ENCODE results near the gene SAMMSON. TPM values are rescaled to one million over a fixed set of nuclear protein-coding genes. Genes with fewer than 3 reads are reported as not detected.

The SAMMSON gene
- polyA plus RNA-seq, 1 of the 3 experiments (the other 2 are of a cell fraction), result not detected

DNA sequence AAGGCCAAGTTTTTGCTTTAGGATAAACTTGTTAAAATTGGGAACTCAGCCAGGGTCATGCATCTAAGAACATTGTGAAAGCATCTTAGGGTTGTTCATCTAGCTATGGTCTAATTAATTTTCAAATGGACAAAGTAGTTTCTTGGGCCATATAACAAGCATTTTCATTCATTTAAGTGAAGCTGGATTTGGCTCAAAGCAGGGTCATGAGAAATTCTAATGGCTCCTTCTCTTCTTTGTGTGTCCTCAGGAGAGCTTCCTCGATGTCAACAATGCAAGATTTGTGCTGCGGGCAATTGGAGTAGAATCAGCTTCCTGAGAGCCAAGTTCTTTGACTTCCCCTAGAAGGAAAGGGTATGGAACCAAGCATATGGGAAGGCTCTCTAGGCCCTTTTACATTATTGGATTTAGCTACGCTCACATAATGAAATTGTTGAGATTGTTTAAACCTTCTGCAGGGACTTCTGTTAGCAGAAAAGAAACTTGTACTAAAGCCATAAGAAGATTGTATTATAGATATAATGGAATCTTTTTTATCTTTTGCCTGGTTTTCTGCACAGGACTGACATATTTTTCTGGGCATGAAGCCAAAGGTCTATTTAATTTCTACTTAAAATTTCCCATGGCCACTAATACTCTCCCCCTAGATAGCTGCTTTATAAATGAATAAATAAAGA, 1.8 kb upstream of the SAMMSON start (continued):
- TF ChIP-seq, protein P1, sequence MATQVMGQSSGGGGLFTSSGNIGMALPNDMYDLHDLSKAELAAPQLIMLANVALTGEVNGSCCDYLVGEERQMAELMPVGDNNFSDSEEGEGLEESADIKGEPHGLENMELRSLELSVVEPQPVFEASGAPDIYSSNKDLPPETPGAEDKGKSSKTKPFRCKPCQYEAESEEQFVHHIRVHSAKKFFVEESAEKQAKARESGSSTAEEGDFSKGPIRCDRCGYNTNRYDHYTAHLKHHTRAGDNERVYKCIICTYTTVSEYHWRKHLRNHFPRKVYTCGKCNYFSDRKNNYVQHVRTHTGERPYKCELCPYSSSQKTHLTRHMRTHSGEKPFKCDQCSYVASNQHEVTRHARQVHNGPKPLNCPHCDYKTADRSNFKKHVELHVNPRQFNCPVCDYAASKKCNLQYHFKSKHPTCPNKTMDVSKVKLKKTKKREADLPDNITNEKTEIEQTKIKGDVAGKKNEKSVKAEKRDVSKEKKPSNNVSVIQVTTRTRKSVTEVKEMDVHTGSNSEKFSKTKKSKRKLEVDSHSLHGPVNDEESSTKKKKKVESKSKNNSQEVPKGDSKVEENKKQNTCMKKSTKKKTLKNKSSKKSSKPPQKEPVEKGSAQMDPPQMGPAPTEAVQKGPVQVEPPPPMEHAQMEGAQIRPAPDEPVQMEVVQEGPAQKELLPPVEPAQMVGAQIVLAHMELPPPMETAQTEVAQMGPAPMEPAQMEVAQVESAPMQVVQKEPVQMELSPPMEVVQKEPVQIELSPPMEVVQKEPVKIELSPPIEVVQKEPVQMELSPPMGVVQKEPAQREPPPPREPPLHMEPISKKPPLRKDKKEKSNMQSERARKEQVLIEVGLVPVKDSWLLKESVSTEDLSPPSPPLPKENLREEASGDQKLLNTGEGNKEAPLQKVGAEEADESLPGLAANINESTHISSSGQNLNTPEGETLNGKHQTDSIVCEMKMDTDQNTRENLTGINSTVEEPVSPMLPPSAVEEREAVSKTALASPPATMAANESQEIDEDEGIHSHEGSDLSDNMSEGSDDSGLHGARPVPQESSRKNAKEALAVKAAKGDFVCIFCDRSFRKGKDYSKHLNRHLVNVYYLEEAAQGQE (IDR thresholded peaks at IDR 0.05; ENCODE audit: low read depth, low read length), result no peak
- TF ChIP-seq JUND (IDR thresholded peaks at IDR 0.05) (no peak), YY1 (IDR thresholded peaks at IDR 0.05; ENCODE audit: low read depth) (no peak), MXI1 (IDR thresholded peaks at IDR 0.05; ENCODE audit: low read depth, low read length) (no peak), FOXJ3 (CRISPR knock-in tag; IDR thresholded peaks at IDR 0.05) (0 out of 2 replicates have a peak, but pooled peaks have one; percentile 29), ELF1 (IDR thresholded peaks at IDR 0.05) (no peak), EZH2phosphoT487 (IDR thresholded peaks at IDR 0.05; ENCODE audit: borderline replicate concordance, low read depth) (no peak), MEF2A (IDR thresholded peaks at IDR 0.05; ENCODE audit: borderline replicate concordance, low read depth) (no peak), CHD2 (IDR thresholded peaks at IDR 0.05; ENCODE audit: low read length, partially characterized antibody) (peak; percentile 45)
- TF ChIP-seq, protein P2, sequence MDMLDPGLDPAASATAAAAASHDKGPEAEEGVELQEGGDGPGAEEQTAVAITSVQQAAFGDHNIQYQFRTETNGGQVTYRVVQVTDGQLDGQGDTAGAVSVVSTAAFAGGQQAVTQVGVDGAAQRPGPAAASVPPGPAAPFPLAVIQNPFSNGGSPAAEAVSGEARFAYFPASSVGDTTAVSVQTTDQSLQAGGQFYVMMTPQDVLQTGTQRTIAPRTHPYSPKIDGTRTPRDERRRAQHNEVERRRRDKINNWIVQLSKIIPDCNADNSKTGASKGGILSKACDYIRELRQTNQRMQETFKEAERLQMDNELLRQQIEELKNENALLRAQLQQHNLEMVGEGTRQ (IDR thresholded peaks at IDR 0.05; ENCODE audit: borderline replicate concordance, low read depth, low read length), result no peak
- TF ChIP-seq, protein P3, sequence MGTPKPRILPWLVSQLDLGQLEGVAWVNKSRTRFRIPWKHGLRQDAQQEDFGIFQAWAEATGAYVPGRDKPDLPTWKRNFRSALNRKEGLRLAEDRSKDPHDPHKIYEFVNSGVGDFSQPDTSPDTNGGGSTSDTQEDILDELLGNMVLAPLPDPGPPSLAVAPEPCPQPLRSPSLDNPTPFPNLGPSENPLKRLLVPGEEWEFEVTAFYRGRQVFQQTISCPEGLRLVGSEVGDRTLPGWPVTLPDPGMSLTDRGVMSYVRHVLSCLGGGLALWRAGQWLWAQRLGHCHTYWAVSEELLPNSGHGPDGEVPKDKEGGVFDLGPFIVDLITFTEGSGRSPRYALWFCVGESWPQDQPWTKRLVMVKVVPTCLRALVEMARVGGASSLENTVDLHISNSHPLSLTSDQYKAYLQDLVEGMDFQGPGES (IDR thresholded peaks at IDR 0.05; ENCODE audit: low read depth, low read length), result no peak

DNA sequence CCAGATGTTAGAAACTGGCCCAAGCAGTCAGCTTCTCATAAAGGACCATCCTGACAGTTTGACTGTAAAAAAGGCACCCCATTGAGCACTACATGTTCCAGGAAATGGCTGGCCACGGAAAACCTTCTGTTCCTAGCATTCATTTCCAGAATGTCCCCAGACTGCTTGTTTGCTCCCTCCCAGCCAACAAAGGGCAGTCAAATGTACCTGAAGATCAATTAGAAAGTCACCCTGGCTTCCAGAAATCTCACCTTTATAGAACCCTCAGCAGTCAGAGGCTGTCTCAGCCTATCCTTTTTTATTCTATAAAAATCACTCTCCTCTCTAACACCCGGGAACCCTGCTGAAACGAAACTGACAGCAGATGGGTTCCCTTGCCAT, 784 bp upstream of the SAMMSON start:
- CTCF ChIA-PET, result no interaction called here
- Histone ChIP-seq H3K4me3 (ENCODE audit: low read depth in 2 of 2, low read length in 1 of 2) (peak overlapping the region in 1 of 2 experiments; percentile 24; a peak in 1 of 4 replicates), H4K20me1 (ENCODE audit: insufficient read depth) (no peaks in the 10 kb centered on the region), H3K4me2 (peak overlapping the region; percentile 36; the same call in 1 of the 2 replicates), H3K9me2 (no peaks in the 10 kb centered on the region), H3K9ac (no peak overlapping the region), H3K9me3 (no peaks in the 10 kb centered on the region), H3K79me2 (ENCODE audit: insufficient read depth) (no peaks in the 10 kb centered on the region), H3K27me3 (ENCODE audit: insufficient read depth) (no peaks in the 10 kb centered on the region), H3F3A (replicated peaks; ENCODE audit: insufficient read depth) (peaks cover 7% of the 10 kb centered on the region), H3K4me1 (ENCODE audit: control insufficient read depth in 1 of 2, insufficient read depth in 2 of 2, low read depth in 1 of 2, low read length in 1 of 2) (peaks cover 0 to 12% of the 10 kb centered on the region in 2 experiments; a peak in 3 of 4 replicates), H2AFZ (ENCODE audit: low read depth) (no peak overlapping the region; the same call in 1 of the 2 replicates), H3K27ac (ENCODE audit: low read depth in 2 of 2, low read length in 1 of 2) (peak overlapping the region in 1 of 2 experiments; percentile 62; a peak in 1 of 4 replicates), H3K36me3 (replicated peaks in 1 of 2; ENCODE audit: control insufficient read depth in 1 of 2, insufficient read depth in 2 of 2, low read length in 1 of 2) (no peaks in the 10 kb centered on the region)
- POLR2A ChIA-PET, result no interaction called here
- DNase-seq, result no peak
- WGBS (ENCODE audit: low lambda C conversion rate), result 27% methylated on average over 3 of the region's 3 CpGs
- TF ChIP-seq, protein P3 (IDR thresholded peaks at IDR 0.05; ENCODE audit: low read depth, low read length), result no peak
- TF ChIP-seq MEF2A (IDR thresholded peaks at IDR 0.05; ENCODE audit: borderline replicate concordance, low read depth) (no peak), GABPA (IDR thresholded peaks at IDR 0.05; ENCODE audit: low read depth) (no peak), EP300 (IDR thresholded peaks at IDR 0.05; ENCODE audit: borderline replicate concordance in 1 of 2, low read depth in 1 of 2, low read length in 1 of 2) (no peak), NFIC (IDR thresholded peaks at IDR 0.05; ENCODE audit: borderline replicate concordance) (no peak), JUND (IDR thresholded peaks at IDR 0.05) (no peak), TCF12 (IDR thresholded peaks at IDR 0.05) (no peak), GATA2 (CRISPR knock-in tag; IDR thresholded peaks at IDR 0.05) (no peak), FOSL2 (IDR thresholded peaks at IDR 0.05; ENCODE audit: borderline replicate concordance, low read depth) (no peak), ELF1 (IDR thresholded peaks at IDR 0.05) (no peak)
- TF ChIP-seq, protein P4, sequence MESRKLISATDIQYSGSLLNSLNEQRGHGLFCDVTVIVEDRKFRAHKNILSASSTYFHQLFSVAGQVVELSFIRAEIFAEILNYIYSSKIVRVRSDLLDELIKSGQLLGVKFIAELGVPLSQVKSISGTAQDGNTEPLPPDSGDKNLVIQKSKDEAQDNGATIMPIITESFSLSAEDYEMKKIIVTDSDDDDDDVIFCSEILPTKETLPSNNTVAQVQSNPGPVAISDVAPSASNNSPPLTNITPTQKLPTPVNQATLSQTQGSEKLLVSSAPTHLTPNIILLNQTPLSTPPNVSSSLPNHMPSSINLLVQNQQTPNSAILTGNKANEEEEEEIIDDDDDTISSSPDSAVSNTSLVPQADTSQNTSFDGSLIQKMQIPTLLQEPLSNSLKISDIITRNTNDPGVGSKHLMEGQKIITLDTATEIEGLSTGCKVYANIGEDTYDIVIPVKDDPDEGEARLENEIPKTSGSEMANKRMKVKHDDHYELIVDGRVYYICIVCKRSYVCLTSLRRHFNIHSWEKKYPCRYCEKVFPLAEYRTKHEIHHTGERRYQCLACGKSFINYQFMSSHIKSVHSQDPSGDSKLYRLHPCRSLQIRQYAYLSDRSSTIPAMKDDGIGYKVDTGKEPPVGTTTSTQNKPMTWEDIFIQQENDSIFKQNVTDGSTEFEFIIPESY (IDR thresholded peaks at IDR 0.05; ENCODE audit: borderline replicate concordance, low read depth), result no peak
- TF ChIP-seq, protein P2 (IDR thresholded peaks at IDR 0.05; ENCODE audit: borderline replicate concordance, low read depth, low read length), result no peak

All from SK-N-SH (cell line).